ENCODE measurements around the gene TPST2. TPM values are rescaled to one million over a fixed set of nuclear protein-coding genes. Genes with fewer than 3 reads are reported as not detected.

TPST2 gene
- total and polyA plus RNA-seq, 2 experiments from 2014 or later, result 35.1 to 58.3 TPM

- TF ChIP-seq EZH2 (IDR thresholded peaks at IDR 0.05; ENCODE audit: insufficient read depth, poor library complexity, severe bottlenecking) (no peak), EZH2phosphoT487 (IDR thresholded peaks at IDR 0.05; ENCODE audit: insufficient read depth, low read depth) (no peak)
- H3F3A ChIP-seq (ENCODE audit: insufficient read depth), result no peaks in the 10 kb centered on the region
- 88 to 93% methylated on average over 9 to 10 of the region's 10 CpGs for WGBS, 2 experiments (ENCODE audit: low coverage in 1 of 2, low lambda C conversion rate in 2 of 2, missing lambda C conversion rate in 2 of 2)
- H3K4me3 ChIP-seq, result no peak overlapping the region
- no peak overlapping the region for H3K4me2 ChIP-seq (ENCODE audit: unreplicated experiment)
- in situ Hi-C loops (cut with MboI), result no loop called here
- H3K27me3 ChIP-seq (replicated peaks; ENCODE audit: insufficient read depth), result no peaks in the 10 kb centered on the region
- H3K9ac ChIP-seq, result no peak overlapping the region
- no peaks in the 10 kb centered on the region; the same call in 1 of the 2 replicates for H4K20me1 ChIP-seq (ENCODE audit: insufficient read depth)
- H3K27ac ChIP-seq, result no peak overlapping the region
- peaks cover 74% of the 10 kb centered on the region for H3K79me2 ChIP-seq (ENCODE audit: insufficient read depth)
- no peaks in the 10 kb centered on the region for H3K9me3 ChIP-seq (ENCODE audit: low read depth)
- no peak for DNase-seq
- H2AFZ ChIP-seq, result no peak overlapping the region
- no peaks in the 10 kb centered on the region for H3K9me2 ChIP-seq (ENCODE audit: insufficient read depth)
- no peaks in the 10 kb centered on the region for H3K4me1 ChIP-seq (ENCODE audit: insufficient read depth)
- H3K36me3 ChIP-seq (ENCODE audit: low read depth), result 0 out of 2 replicates have a peak, but pooled peaks cover 3% of the 10 kb centered on the region
Measured at GRCh38 chr22:26573026-26573662, 16.8 kb downstream of the TPST2 start.

GRCh38 chr22:26570864-26571525 lies 18.9 kb downstream of the TPST2 start:
- in situ Hi-C loops (cut with MboI), result no loop called here

GRCh38 chr22:26570115-26570514 lies 19.8 kb downstream of the TPST2 start:
- Histone ChIP-seq H3F3A (ENCODE audit: insufficient read depth) (no peaks in the 10 kb centered on the region), H3K9me3 (ENCODE audit: low read depth) (no peaks in the 10 kb centered on the region), H3K36me3 (ENCODE audit: low read depth) (0 out of 2 replicates have a peak, but pooled peaks cover 3% of the 10 kb centered on the region), H3K4me3 (no peak overlapping the region), H3K27me3 (replicated peaks; ENCODE audit: insufficient read depth) (no peaks in the 10 kb centered on the region), H3K27ac (no peak overlapping the region), H3K4me1 (ENCODE audit: insufficient read depth) (no peaks in the 10 kb centered on the region), H2AFZ (no peak overlapping the region), H3K9ac (no peak overlapping the region), H3K9me2 (ENCODE audit: insufficient read depth) (no peaks in the 10 kb centered on the region), H3K79me2 (ENCODE audit: insufficient read depth) (peaks cover 82% of the 10 kb centered on the region), H4K20me1 (ENCODE audit: insufficient read depth) (no peaks in the 10 kb centered on the region; the same call in 1 of the 2 replicates), H3K4me2 (ENCODE audit: unreplicated experiment) (no peak overlapping the region)
- DNase-seq, result no peak
- TF ChIP-seq EZH2 (IDR thresholded peaks at IDR 0.05; ENCODE audit: insufficient read depth, poor library complexity, severe bottlenecking), result no peak
- TF ChIP-seq EZH2phosphoT487 (IDR thresholded peaks at IDR 0.05; ENCODE audit: insufficient read depth, low read depth), result no peak
- in situ Hi-C loops (cut with MboI), result no loop called here
- WGBS, 2 experiments (ENCODE audit: low coverage in 1 of 2, low lambda C conversion rate in 2 of 2, missing lambda C conversion rate in 2 of 2), result 45 to 50% methylated on average over 10 of the region's 10 CpGs

More at GRCh38 chr22:26570864-26571525, 18.9 kb downstream of the TPST2 start:
- H3K4me3 ChIP-seq, result no peak overlapping the region
- H3K4me1 ChIP-seq (ENCODE audit: insufficient read depth), result no peaks in the 10 kb centered on the region
- H3F3A ChIP-seq (ENCODE audit: insufficient read depth), result no peaks in the 10 kb centered on the region
- H4K20me1 ChIP-seq (ENCODE audit: insufficient read depth), result no peaks in the 10 kb centered on the region; the same call in 1 of the 2 replicates
- 93 to 95% methylated on average over 12 to 13 of the region's 13 CpGs for WGBS, 2 experiments (ENCODE audit: low coverage in 1 of 2, low lambda C conversion rate in 2 of 2, missing lambda C conversion rate in 2 of 2)
- no peak for DNase-seq
- H3K9ac ChIP-seq, result no peak overlapping the region
- no peak for TF ChIP-seq EZH2phosphoT487 (IDR thresholded peaks at IDR 0.05; ENCODE audit: insufficient read depth, low read depth)
- no peak for TF ChIP-seq EZH2 (IDR thresholded peaks at IDR 0.05; ENCODE audit: insufficient read depth, poor library complexity, severe bottlenecking)
- no peak overlapping the region for H3K27ac ChIP-seq
- H3K4me2 ChIP-seq (ENCODE audit: unreplicated experiment), result no peak overlapping the region
- H2AFZ ChIP-seq, result no peak overlapping the region
- no peaks in the 10 kb centered on the region for H3K9me3 ChIP-seq (ENCODE audit: low read depth)
- H3K79me2 ChIP-seq (ENCODE audit: insufficient read depth), result peaks cover 82% of the 10 kb centered on the region
- H3K27me3 ChIP-seq (replicated peaks; ENCODE audit: insufficient read depth), result no peaks in the 10 kb centered on the region
- 0 out of 2 replicates have a peak, but pooled peaks cover 3% of the 10 kb centered on the region for H3K36me3 ChIP-seq (ENCODE audit: low read depth)
- H3K9me2 ChIP-seq (ENCODE audit: insufficient read depth), result no peaks in the 10 kb centered on the region

GRCh38 chr22:26568207-26568706 lies 21.7 kb downstream of the TPST2 start:
- Histone ChIP-seq H3K9me2 (ENCODE audit: insufficient read depth) (no peaks in the 10 kb centered on the region), H3K36me3 (ENCODE audit: low read depth) (0 out of 2 replicates have a peak, but pooled peaks cover under 1% of the 10 kb centered on the region), H3K9ac (no peak overlapping the region), H3K9me3 (ENCODE audit: low read depth) (no peaks in the 10 kb centered on the region), H3K4me3 (no peak overlapping the region), H3K4me1 (ENCODE audit: insufficient read depth) (no peaks in the 10 kb centered on the region), H3K27me3 (replicated peaks; ENCODE audit: insufficient read depth) (no peaks in the 10 kb centered on the region), H3F3A (ENCODE audit: insufficient read depth) (no peaks in the 10 kb centered on the region), H3K4me2 (ENCODE audit: unreplicated experiment) (no peak overlapping the region), H3K27ac (no peak overlapping the region), H2AFZ (no peak overlapping the region), H3K79me2 (ENCODE audit: insufficient read depth) (peaks cover 73% of the 10 kb centered on the region), H4K20me1 (ENCODE audit: insufficient read depth) (no peaks in the 10 kb centered on the region; the same call in 1 of the 2 replicates)
- TF ChIP-seq EZH2phosphoT487 (IDR thresholded peaks at IDR 0.05; ENCODE audit: insufficient read depth, low read depth) (no peak), EZH2 (IDR thresholded peaks at IDR 0.05; ENCODE audit: insufficient read depth, poor library complexity, severe bottlenecking) (no peak)
- WGBS, 2 experiments (ENCODE audit: low coverage in 1 of 2, low lambda C conversion rate in 2 of 2, missing lambda C conversion rate in 2 of 2), result 97 to 98% methylated on average over 11 of the region's 11 CpGs
- in situ Hi-C loops (cut with MboI), result no loop called here
- no peak for DNase-seq

Data from GM23248 (cell line).